GM18498 (cell line): ENCODE data around the gene SPATS2L.

ENCODE experiments used
- ATAC-seq: cut with Tn5 transposase; IDR thresholded peaks from one replicate; pipeline ENCODE4 v1.9.1; 2021; ENCODE audit warnings: mild to moderate bottlenecking, moderate library complexity; ENCODE audit not compliant: unreplicated experiment

SPATS2L gene

GRCh38 chr2:200373973-200374416 lies 67.5 kb downstream of the SPATS2L start:
- peak; percentile 85 for ATAC-seq

DNA sequence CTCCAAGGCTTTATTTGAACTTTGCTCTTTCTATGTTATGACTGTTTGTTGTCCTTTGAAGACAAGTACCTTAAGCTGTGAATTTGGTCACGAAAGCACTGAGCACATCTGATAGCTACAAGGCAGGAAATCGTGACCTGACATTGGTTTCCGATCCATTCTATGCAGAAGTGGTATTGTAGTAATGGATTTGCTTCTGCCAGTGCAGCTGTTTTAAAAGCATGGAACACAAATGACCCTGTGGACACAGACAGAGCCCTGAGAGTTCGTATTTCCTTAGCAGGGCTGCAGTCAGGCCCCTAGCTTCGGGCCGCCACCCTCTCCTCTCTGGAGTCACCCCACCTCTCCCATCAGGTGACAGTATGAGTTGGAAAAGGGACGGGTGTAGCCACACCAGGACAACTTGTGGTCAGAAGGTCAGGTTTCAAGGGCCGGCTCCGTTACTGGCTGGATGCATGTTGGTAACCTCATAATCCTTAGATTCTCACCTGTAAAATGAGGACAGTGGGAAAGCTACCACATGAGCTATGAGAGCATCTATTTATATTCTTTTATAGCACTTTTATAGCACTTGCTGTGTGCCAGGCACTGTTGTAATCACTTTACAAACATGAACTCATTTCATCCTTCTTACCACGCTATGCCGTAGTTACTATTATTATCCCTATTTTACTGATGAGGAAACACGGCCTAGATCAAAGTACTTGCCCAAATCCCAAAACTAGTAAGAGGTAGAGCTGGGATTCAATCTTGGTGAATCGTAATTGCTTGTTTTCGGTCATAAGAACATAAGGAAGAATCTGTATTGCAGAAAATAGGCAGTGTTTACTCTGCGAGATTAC lies 70.2 kb downstream of the SPATS2L start:
- ATAC-seq, result no peak

DNA sequence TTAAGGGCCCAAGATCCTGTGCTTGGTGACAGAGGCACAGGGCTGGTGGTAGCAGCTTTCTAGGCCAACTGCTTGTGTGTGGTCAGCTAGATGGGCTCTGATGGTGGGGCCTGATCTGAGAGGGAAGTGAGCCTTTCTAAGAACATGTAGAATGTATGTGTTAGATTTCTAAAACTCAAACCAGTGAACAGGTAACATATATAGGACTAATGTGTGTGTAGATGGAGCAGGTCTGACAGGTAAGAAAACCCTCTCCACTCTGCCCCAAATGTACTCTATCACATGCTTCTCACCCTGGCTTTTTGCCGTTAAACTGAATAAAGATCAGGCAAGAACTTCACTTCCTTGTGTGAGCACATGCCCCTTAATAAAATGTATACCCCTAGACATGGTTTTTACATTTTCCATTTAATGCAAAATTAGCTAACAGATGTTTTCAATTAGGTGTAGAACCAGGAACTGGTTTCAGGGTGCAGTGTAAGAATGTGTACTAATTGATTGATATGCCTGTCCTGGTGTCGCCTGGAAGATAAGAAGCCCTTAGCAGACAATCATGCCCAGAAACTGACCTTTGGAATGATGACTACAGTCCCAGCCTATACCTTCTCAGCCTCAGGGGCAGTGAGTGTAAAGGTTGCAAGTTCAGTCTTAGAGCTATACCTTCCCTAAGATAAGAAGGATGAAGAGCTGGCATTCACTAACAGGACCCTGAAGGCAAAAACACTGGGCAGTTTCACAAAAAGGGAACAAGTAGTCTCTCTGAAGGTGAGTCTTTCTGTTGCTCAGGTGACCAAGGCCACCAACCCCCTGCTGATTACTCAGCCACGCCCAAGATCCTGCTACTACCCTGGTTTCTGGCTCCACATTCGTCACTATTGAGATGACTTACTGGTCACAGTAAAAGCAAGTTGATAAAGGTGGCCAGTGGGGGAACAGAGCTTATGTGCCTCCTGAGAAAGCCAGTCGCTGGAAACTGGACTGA lies 71.2 kb downstream of the SPATS2L start:
- no peak for ATAC-seq

DNA sequence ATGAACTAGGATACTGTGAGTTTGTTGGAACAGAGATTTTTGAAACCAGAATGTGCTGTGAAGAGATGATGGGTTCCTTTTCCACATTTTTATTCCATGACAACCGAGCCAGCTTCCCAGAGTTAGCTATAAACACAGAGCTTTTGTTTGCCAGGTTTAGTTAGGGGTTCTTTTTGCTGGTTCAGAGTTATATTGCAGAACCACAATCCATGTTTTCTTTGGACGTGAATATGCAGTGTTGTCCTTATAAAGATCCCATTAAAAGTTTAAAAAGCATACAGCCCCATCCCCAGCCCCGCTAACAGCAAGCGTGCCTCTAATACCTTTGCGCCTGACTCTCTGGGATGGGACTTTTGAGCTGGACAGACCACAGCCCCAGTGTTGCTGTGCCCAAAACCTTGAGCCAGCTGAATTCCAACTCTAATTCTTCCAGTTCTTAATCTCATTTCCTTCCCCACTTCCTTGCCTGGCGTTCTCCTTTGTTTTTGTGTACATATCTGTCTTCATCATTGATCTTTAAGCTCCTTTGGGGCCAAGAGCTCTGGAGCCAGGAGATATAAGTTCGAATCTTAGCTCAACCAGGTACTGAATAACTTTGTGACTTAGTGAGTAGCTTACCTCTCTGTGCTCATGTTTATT lies 72.3 kb downstream of the SPATS2L start:
- ATAC-seq, result no peak

DNA sequence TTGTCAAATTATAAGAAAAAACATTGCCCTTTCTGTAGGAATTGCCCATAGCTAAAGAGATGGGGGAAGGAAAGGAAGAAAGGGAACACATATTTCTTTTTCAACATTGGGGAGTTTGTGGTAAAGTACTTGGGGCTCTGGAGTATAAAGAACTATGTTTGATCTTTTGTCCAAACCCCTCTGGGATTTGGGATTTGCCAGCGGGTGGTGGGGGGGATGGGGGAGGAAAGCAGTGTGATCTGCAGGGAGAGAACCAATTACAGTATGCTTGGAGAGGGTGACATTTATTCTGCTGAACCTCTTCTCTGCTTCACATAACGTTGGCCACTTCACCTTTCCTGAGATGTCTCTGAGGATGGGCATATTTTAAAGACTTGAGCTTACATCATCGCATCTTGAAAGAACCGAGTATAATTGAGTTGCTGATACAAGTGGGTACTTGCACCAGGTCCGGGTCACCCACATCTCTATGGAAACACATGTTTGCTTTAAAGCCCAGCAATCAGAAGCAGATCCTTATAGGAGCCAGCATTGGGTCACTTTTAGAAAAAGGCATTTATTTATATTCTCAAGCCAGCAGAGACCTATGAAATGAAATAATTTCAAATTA lies 73.1 kb downstream of the SPATS2L start:
- ATAC-seq, result no peak

DNA sequence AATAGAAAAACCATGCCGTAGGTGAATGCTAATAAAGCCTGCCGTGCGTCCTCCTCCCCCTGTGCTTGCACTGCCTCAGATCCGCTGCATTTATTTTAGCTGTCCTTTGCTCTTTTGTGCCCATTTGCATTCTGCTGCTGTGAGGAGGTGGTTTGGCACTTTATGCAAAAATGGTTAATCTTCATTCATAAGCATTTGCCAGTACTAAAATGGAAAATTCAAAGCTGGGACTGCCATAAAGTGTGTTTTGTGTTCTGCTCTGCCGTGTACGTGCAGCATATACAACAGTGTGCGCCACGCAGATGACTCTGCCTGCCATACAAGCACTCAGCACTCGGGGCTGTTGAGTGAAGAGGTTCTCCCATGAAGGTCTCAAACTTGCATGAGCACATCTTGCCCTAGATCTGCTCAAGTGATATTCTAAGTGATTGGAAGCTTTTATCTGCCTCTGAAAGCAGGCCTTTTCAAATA lies 73.6 kb downstream of the SPATS2L start:
- ATAC-seq, result no peak

DNA sequence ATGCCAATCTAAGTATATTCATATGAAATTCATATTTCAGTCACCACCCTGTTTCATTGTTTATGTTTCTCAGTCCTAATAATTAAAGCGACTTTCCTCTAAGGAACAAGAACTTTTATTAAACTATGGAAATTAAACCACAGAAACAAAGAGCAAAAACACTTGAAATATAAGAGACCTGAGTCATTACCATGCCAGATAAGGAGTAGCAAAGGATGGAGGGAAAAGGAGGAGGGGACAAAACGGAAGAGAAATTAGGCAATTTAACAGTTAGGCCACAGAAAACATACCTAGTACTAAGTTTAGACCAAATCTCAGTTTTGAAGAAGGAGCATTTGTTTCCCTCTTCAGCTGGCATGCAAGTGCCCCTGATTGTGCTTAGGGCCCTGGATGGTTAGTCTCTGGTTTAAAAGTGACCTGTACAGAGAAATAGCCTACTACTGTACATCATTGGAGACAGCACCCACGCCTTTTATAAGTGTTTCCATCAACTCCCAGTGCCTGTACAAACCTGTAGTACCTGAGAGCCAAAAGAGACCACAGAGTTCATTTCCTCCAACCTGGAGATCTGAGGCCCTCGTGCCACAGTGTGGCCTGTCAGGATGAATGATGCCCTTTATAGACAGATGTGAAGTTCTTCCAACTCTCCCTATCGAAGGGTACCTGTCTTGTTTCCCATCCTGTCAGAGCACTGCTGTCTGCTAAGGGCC lies 74.5 kb downstream of the SPATS2L start:
- ATAC-seq, result peak; percentile 35

DNA sequence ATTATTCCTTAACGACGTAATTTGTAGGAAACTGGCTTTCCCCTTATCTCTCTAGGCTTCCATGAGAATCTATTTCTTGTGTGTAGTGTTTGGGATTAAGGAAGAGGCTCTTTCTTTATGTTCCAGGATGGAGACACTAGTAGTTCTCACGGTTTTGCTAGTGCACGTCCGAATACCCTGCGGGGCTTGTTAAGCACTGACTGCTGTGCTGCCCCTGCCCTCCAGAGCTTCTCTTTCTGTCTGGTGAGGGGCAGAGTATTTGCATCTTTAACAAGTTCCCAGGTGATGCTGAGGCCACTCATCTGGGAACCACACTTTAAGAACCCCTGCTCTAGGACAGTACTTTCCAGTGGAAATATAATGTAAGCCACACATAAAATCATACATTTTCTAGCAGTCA lies 76.4 kb downstream of the SPATS2L start:
- no peak for ATAC-seq

DNA sequence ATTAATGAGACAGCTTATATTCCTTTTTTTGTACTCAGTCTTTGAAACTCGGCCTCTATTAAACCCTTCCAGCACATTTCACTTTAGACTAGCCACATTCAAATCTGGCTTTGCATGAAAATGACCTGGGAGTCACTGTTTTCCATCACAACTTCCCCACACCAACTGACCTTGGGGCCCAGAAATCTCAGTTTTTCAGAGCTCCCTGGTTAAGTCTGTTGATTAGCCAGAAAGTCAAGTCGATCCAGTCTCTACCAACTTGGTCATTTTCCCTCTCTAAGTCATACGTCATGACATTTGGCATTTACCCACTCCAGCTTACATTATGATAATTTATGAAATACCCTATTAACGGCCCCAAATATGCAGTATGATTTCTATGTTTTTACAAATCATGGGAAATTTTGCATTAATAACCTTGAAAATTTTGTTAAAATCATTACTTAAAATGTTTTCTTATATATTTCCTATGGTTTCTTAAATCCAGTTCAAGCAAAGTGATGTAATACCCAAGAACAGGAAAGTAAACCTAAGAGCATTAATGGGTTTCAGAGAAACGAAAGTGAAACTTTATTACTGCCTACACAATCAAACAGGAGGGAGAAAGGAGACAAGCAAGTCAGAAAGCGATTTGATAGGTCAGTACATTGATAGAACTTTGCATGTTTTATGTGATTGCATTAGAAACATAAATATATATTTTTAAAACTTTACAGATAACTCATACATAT lies 77.1 kb downstream of the SPATS2L start:
- peak; percentile 77 for ATAC-seq

- no peak for ATAC-seq
These were observed 78.7 kb downstream of the SPATS2L start for GRCh38 chr2:200385063-200385635.

GRCh38 chr2:200393191-200393590 lies 86.7 kb downstream of the SPATS2L start:
- no peak for ATAC-seq

DNA sequence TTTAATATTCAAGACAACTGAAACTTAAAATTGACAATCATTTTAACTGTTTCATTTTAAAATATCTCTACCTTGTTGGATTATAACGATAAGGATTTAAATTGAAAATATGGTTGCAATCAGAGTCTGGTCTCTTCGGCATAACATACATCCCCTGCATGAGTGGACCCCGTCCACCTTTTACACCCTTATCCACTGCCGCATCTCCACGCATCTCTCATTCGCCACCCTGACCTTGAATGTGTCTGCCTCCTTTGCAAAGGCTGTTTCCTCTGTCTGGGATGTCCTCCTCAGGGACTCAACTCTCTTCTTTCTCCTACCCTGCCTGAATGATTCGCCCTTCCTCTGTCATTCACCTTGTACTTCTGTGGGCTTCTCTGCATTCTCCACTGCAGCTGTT lies 87.6 kb downstream of the SPATS2L start:
- ATAC-seq, result no peak

GRCh38 chr2:200396781-200397242 lies 90.3 kb downstream of the SPATS2L start:
- no peak for ATAC-seq

DNA sequence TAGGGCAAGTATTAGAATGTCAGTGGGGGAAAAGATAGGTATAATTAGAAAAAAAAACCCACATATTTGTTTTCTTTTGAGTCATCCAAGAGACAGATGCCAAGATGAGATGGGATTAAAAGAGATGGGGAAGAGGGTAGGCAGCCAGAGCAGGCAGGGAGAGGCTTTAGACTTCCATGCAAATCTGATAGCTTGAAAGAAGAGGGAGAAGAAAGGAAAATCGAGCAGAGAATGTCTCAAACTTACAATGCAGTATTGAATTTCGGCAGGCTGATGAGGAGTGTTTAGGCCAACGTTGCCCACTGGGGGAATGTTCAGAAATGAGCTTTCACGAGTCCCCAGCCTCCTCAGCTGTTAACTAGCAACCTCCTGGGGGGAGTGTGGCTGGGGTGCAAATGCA lies 91.3 kb downstream of the SPATS2L start:
- ATAC-seq, result no peak

- no peak for ATAC-seq
These were observed 92.6 kb downstream of the SPATS2L start for GRCh38 chr2:200399046-200399445.

- ATAC-seq, result no peak
These were observed 93.1 kb downstream of the SPATS2L start for GRCh38 chr2:200399636-200400035.

GRCh38 chr2:200403814-200404213 lies 97.3 kb downstream of the SPATS2L start:
- ATAC-seq, result no peak

- no peak for ATAC-seq
These were observed 98.1 kb downstream of the SPATS2L start for GRCh38 chr2:200404615-200405014.
